Measurements from ENCODE around the gene SLFN14.

The SLFN14 gene

GRCh38 chr17:35560703-35561102 is at the start of gene SLFN14:
Gene SLFN14, minus strand, starts transcription at chr17:35560819. Its CDS starts 2,757 bp downstream, at chr17:35558062.
- Histone ChIP-seq H3K27ac (ENCODE audit: extremely low read depth, low read depth, low read length) (no peak within 1 kb of the TSS), H3K9me3 (ENCODE audit: control insufficient read depth, insufficient read depth, low read depth, low read length) (no peaks in the 10 kb centered on the region), H3K36me3 (ENCODE audit: control insufficient read depth in 2 of 2, insufficient read depth in 1 of 2, low read length in 2 of 2) (no peaks in the 10 kb centered on the region), H3K4me1 (ENCODE audit: control insufficient read depth, insufficient read depth, low read length) (no peaks in the 10 kb centered on the region), H3K4me3 (ENCODE audit: low read depth, low read length) (no peak within 1 kb of the TSS)
- TF ChIP-seq ZNF248 (tag by site-specific recombination; IDR thresholded peaks at IDR 0.05) (no peak), ZNF692 (tag by site-specific recombination; IDR thresholded peaks at IDR 0.05) (no peak), ZNF404 (tag by site-specific recombination; IDR thresholded peaks at IDR 0.05) (no peak), ZNF518A (tag by site-specific recombination; conservative IDR thresholded peaks at IDR 0.05; ENCODE audit: low read depth) (no peak)
- CTCF ChIA-PET, result interaction anchor here (1.7 to 2.8 kb wide), 2 partner anchors 8 to 27 kb away, joined by 5 to 10 read pairs; no protein-coding TSS in a partner anchor
- POLR2A ChIA-PET, result no interaction called here

- H3K9me3 ChIP-seq (ENCODE audit: control insufficient read depth, insufficient read depth, low read depth, low read length), result no peaks in the 10 kb centered on the region
- H3K27ac ChIP-seq (ENCODE audit: extremely low read depth, low read depth, low read length), result no peak overlapping the region
- TF ChIP-seq ZBTB48 (tag by site-specific recombination; IDR thresholded peaks at IDR 0.05) (no peak), ZFHX2 (tag by site-specific recombination; conservative IDR thresholded peaks at IDR 0.05) (0 out of 2 replicates have a peak, but pooled peaks have one; percentile 25), EGR2 (tag by site-specific recombination; IDR thresholded peaks at IDR 0.05; ENCODE audit: low read depth) (peak; percentile 24; the same call in 1 of the 2 replicates)
- POLR2A ChIA-PET, result no interaction called here
- peaks cover 70 to 77% of the 10 kb centered on the region in 2 experiments for H3K36me3 ChIP-seq (ENCODE audit: control insufficient read depth in 2 of 2, insufficient read depth in 1 of 2, low read length in 2 of 2)
- no peaks in the 10 kb centered on the region for H3K4me1 ChIP-seq (ENCODE audit: control insufficient read depth, insufficient read depth, low read length)
- CTCF ChIA-PET, result no interaction called here
- H3K4me3 ChIP-seq (ENCODE audit: low read depth, low read length), result no peak overlapping the region
These were observed 49.2 kb upstream of the SLFN14 start for GRCh38 chr17:35609831-35610230.

- TF ChIP-seq ZNF600 (tag by site-specific recombination; IDR thresholded peaks at IDR 0.05) (peak; percentile 23; the same call in 1 of the 2 replicates), ZNF121 (tag by site-specific recombination; IDR thresholded peaks at IDR 0.05) (no peak)
- ChIA-PET CTCF (interaction anchor here (0.8 to 3.2 kb wide), 4 partner anchors 140 to 297 kb away, joined by 3 to 36 read pairs (median 5); no protein-coding TSS in a partner anchor), POLR2A (interaction anchor here (1.3 kb wide), 1 partner anchor 29 kb away, joined by 4 read pairs; the partner anchor contains the start of gene PEX12)
- Histone ChIP-seq H3K4me1 (ENCODE audit: control insufficient read depth, insufficient read depth, low read length) (no peaks in the 10 kb centered on the region), H3K27ac (ENCODE audit: extremely low read depth, low read depth, low read length) (0 out of 2 replicates have a peak overlapping the region, but pooled peaks have one; percentile 16), H3K36me3 (ENCODE audit: control insufficient read depth in 2 of 2, insufficient read depth in 1 of 2, low read length in 2 of 2) (peaks cover 76 to 97% of the 10 kb centered on the region in 2 experiments), H3K4me3 (ENCODE audit: low read depth, low read length) (no peak overlapping the region), H3K9me3 (ENCODE audit: control insufficient read depth, insufficient read depth, low read depth, low read length) (no peaks in the 10 kb centered on the region)
These were observed 46.7 kb upstream of the SLFN14 start for GRCh38 chr17:35607239-35607847.

GRCh38 chr17:35605678-35606077 is 45.1 kb upstream of the SLFN14 start:
- Histone ChIP-seq H3K4me3 (ENCODE audit: low read depth, low read length) (no peak overlapping the region), H3K9me3 (ENCODE audit: control insufficient read depth, insufficient read depth, low read depth, low read length) (no peaks in the 10 kb centered on the region), H3K4me1 (ENCODE audit: control insufficient read depth, insufficient read depth, low read length) (0 out of 2 replicates have a peak, but pooled peaks cover 2% of the 10 kb centered on the region), H3K36me3 (ENCODE audit: control insufficient read depth in 2 of 2, insufficient read depth in 1 of 2, low read length in 2 of 2) (peaks cover 78 to 100% of the 10 kb centered on the region in 2 experiments), H3K27ac (ENCODE audit: extremely low read depth, low read depth, low read length) (no peak overlapping the region)
- ChIA-PET CTCF (interaction anchor here (0.6 to 2.4 kb wide), 2 partner anchors 56 to 142 kb away, joined by 3 to 9 read pairs; no protein-coding TSS in a partner anchor), POLR2A (no interaction called here)
- TF ChIP-seq GLIS1 (tag by site-specific recombination; IDR thresholded peaks at IDR 0.05) (no peak), ZBTB26 (tag by site-specific recombination; optimal IDR thresholded peaks at IDR 0.05) (no peak), BCL11A (tag by site-specific recombination; IDR thresholded peaks at IDR 0.05; ENCODE audit: low read depth) (no peak)
